Sigmoid colon (tissue), 4 donors: Measurements from ENCODE around the gene CDC42BPA.

Experiments used
- EP300 ChIP-seq, 4 donors: sonication (generic); formaldehyde crosslinking; IDR thresholded peaks; one replicate each; pipeline ENCODE4 v1.6.1; 2017; ENCODE audit warnings: antibody characterized with exemption in 4 of 4
- POLR2A ChIP-seq, 2 donors: fragments of 450-650 bp; IDR thresholded peaks; one replicate each; pipeline ENCODE4 v1.6.1; 2016; ENCODE audit warnings: antibody characterized with exemption in 2 of 2, mild to moderate bottlenecking in 2 of 2, moderate library complexity in 2 of 2
- POLR2AphosphoS5 ChIP-seq, 4 donors: sonication (generic); formaldehyde crosslinking; IDR thresholded peaks; one replicate each; pipeline ENCODE4 v1.6.1; 2017; ENCODE audit warnings: antibody characterized with exemption in 4 of 4
- TF ChIP-seq, protein P1 (sequence below), 4 experiments: fragments of 450-650 bp in 3 of 4; fragments of 200-600 bp in 1 of 4; IDR thresholded peaks; one replicate each; pipeline ENCODE4 v1.5.1; 2016 to 2019; ENCODE audit warnings: antibody characterized with exemption in 4 of 4, mild to moderate bottlenecking in 3 of 4, moderate library complexity in 2 of 4

DNA sequence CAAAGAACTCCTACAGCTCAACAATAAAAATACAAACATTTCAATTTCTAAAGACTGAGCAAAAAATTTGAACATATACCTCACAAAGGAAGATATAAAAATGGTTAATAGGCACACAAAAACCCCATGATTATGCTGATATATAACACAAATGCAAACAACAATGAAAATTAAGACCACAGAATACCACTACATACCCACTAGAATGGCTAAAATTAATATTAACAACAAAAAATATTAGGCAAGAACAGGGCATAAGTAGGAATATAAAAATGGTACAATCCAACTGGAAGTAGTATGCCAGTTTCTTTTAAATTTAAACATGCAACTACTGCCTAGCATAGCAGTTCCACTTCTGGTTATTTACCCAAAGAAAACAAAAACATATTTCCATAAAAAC lies 77.3 kb downstream of the CDC42BPA start:
- TF ChIP-seq, protein P1, sequence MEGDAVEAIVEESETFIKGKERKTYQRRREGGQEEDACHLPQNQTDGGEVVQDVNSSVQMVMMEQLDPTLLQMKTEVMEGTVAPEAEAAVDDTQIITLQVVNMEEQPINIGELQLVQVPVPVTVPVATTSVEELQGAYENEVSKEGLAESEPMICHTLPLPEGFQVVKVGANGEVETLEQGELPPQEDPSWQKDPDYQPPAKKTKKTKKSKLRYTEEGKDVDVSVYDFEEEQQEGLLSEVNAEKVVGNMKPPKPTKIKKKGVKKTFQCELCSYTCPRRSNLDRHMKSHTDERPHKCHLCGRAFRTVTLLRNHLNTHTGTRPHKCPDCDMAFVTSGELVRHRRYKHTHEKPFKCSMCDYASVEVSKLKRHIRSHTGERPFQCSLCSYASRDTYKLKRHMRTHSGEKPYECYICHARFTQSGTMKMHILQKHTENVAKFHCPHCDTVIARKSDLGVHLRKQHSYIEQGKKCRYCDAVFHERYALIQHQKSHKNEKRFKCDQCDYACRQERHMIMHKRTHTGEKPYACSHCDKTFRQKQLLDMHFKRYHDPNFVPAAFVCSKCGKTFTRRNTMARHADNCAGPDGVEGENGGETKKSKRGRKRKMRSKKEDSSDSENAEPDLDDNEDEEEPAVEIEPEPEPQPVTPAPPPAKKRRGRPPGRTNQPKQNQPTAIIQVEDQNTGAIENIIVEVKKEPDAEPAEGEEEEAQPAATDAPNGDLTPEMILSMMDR (IDR thresholded peaks at IDR 0.05), result no peak
- TF ChIP-seq POLR2A (IDR thresholded peaks at IDR 0.05), result no peak
- TF ChIP-seq EP300 (IDR thresholded peaks at IDR 0.05), result no peak
- TF ChIP-seq POLR2AphosphoS5 (IDR thresholded peaks at IDR 0.05), result no peak
